Anterior cingulate cortex (tissue), 58 donors: ENCODE data around the gene DOCK8.

Experiments
- DNase-seq, 58 donors: peaks; one replicate each; lab custom pipeline; 2025; lab: John Stamatoyannopoulos, UW

DOCK8 gene

GRCh38 chr9:304106-304505 lies 89.4 kb downstream of the DOCK8 start:
- no peak for DNase-seq

GRCh38 chr9:304519-305185 lies 90.0 kb downstream of the DOCK8 start:
- DNase-seq = no peak

GRCh38 chr9:306907-307306 lies 92.2 kb downstream of the DOCK8 start:
- DNase-seq = no peak

GRCh38 chr9:311841-312240 lies 97.2 kb downstream of the DOCK8 start:
- no peak for DNase-seq

- DNase-seq = no peak
Observed at GRCh38 chr9:312596-313320, 98.1 kb downstream of the DOCK8 start.

- DNase-seq = no peak
Observed at GRCh38 chr9:316382-316965, 101.8 kb downstream of the DOCK8 start.

GRCh38 chr9:318646-319045 lies 104.0 kb downstream of the DOCK8 start:
- DNase-seq = no peak

- DNase-seq = no peak
Observed at GRCh38 chr9:324971-325370, 110.3 kb downstream of the DOCK8 start.

- no peak for DNase-seq
Observed at GRCh38 chr9:326667-327066, 112.0 kb downstream of the DOCK8 start.

GRCh38 chr9:328453-328852 lies 113.8 kb downstream of the DOCK8 start:
- no peak for DNase-seq

- DNase-seq = no peak
Observed at GRCh38 chr9:331197-331596, 116.5 kb downstream of the DOCK8 start.

GRCh38 chr9:335373-335772 lies 120.7 kb downstream of the DOCK8 start:
- no peak for DNase-seq

- DNase-seq = no peak
Observed at GRCh38 chr9:336039-336438, 121.4 kb downstream of the DOCK8 start.

GRCh38 chr9:338602-339001 lies 123.9 kb downstream of the DOCK8 start:
- DNase-seq = no peak

GRCh38 chr9:341634-342421 lies 127.2 kb downstream of the DOCK8 start:
- no peak for DNase-seq

GRCh38 chr9:343773-344172 lies 129.1 kb downstream of the DOCK8 start:
- DNase-seq = no peak

- no peak for DNase-seq
Observed at GRCh38 chr9:346111-346571, 131.5 kb downstream of the DOCK8 start.

- DNase-seq = peak in 1 of 58 donors; percentile 18
Observed at GRCh38 chr9:347667-348292, 133.1 kb downstream of the DOCK8 start.

- DNase-seq = no peak
Observed at GRCh38 chr9:350384-350783, 135.7 kb downstream of the DOCK8 start.

- DNase-seq = no peak
Observed at GRCh38 chr9:351916-352315, 137.3 kb downstream of the DOCK8 start.

GRCh38 chr9:353077-353476 lies 138.4 kb downstream of the DOCK8 start:
- no peak for DNase-seq
